ENCODE data around the gene TMEM163.

- no peak for TF ChIP-seq CTCF (IDR thresholded peaks at IDR 0.05)
- TF ChIP-seq POLR2A (IDR thresholded peaks at IDR 0.05): no peak
Measured at GRCh38 chr2:134626781-134627180, 92.0 kb downstream of the TMEM163 start.

Measured in stomach (tissue), 4 donors.